Suppressor macrophage treated with lipopolysaccharide for 4 hours (primary cell): Measurements from ENCODE around the gene APC.
A peak's percentile ranks its signal among the peaks of the same experiment; 100 is the strongest.
"Not testable (repeated sequence)": the region's sequence is repeated elsewhere in the genome, so short reads cannot be mapped to it uniquely, and the experiment has no call there.

ENCODE experiments used
- DNase-seq: peaks from one replicate; pipeline ENCODE4 v3.0.0-alpha.2; 2020

APC gene

GRCh38 chr5:112860929-112861637 is 123.4 kb downstream of the APC start, which contains the start of gene SRP19:
Gene SRP19 (plus strand): TSS chr5:112861287. CDS start chr5:112861377, 90 bp downstream.
- peak; percentile 98 for DNase-seq

GRCh38 chr5:112861638-112861985 is 123.9 kb downstream of the APC start:
- DNase-seq: no peak

- no peak for DNase-seq
These were observed 124.4 kb downstream of the APC start for GRCh38 chr5:112862085-112862484.

DNA sequence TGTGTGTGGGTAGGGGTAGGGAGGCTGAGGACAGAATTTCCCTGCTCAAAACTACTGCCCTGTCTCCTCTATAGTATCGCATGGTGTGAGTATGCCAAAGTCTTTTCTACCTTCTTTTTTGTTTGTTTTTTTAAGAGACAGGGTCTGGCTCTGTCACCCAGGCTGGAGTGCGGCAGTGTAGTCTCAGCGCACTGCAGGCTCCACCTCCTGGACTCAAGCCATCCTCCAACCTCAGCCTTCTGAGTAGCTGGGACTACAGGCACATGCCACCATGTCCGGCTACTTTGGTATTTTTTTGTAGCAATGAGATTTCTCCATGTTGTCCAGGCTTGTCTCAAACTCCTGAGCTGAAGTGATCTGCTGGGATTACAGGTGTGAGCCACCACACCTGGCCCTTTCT is 125.9 kb downstream of the APC start:
- no peak for DNase-seq

- DNase-seq: no peak
These were observed 127.4 kb downstream of the APC start for GRCh38 chr5:112865128-112865527.

GRCh38 chr5:112866739-112867138 is 129.1 kb downstream of the APC start:
- DNase-seq: no peak

DNA sequence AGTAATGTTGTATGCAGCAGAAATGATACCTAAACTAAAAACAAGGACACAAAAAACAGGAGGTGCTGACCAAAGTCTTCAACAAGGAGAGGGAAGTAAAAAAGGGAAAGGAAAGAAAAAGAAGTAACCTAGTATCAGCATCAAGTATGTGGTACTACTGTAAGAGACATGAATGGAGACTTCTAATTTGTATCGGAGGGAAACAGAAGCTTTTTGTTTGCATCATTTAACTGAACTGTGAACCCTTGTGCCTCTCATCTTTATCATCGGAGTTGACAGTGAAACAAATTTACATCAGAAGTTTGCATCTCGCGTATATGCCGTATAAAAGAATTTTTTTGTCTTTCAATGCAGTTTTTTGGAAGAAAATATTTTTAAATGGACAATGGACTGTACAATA is 129.7 kb downstream of the APC start:
- DNase-seq: no peak

- no peak for DNase-seq
These were observed 132.3 kb downstream of the APC start for GRCh38 chr5:112869948-112870347.

DNA sequence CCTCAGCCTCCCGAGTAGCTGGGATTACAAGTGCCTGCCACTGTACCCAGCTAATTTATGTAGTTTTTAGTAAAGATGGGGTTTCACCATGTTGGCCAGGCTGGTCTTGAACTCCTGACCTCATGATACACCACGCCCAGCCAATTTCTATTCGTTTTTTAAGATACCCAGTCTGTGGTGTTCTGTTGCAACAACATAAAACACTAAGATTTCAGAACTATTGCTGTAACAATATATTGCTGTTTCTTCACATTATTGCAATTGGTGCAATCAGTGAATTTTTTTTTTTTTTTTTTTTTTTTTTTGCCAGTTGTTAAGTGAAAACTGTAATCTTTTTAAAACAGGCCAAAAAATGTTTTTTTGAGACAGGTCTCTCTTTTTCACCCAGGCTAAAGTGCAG is 133.3 kb downstream of the APC start:
- no peak for DNase-seq

DNA sequence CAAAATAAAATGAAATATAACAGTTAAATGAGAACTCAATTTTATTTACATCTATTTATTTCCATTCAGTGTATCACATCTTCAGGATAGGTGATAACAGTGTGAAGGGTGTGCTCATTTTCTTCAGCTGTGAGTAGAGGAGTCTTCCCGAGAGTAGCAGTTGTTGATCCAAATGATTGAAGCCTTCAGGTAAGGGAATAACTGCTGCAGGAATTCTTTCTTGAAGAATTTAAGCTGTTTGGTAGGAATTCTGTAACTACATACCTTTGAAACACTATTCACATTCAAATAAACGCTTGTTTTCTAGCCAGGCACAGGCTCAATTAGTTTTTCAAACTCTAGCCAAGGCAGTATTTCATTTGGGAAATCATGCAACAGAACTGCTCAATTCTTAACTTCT is 138.7 kb downstream of the APC start:
- DNase-seq: no peak

GRCh38 chr5:112878101-112878500 is 140.4 kb downstream of the APC start:
- no peak for DNase-seq

DNA sequence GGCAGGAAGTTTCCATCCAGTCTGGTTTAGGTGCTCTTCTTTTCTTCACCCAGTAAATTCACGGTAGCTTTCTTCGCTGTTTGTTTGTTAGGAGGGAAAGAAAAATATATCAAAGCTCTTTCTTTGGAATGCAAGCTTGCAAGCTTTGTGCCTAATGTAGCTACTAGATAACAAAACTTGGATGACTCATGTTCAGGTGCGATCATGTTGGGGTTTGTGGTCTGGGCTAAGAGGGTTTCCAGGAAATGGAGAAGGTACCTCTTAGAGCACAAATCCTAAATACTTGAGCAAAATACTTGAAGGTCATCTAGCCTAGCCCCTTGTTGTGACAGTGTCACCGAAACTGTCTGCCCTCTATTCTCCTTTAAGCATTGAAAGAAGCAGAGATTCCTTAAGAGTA is 141.1 kb downstream of the APC start:
- DNase-seq: no peak

DNA sequence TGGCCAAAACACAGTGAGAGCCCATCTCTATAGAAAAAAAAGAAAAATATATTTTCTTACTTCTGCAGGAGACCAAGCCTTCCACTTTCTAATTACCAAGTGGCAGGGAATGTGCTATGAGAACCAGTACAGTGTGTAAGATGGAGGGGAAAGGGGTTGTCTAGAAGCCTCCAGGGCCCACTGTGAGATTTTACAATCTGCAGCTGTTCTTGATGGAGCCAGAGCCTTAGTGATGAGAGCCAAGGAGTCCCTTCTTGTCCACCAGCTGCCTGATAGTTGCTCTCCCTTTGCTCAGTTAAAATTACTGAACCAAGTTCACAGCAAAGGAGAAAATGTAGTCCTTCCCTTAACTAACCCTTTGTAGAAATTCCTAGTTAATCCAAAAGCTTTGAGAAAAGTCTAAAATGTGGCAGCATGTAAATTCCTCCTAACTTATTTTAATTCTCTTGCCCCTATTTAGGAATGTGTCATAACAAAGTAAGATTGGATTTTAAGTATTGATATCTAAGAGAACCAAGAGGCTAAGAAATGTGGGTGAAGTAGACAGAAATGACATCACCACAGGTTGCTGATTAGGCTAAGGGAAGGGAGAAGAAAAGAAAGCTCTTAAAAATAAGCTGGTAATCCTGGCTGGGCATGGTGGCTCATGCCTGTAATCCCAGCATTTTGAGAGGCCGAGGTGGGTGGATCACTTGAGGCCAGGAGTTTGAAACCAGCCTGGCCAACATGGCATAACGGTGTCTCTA is 142.7 kb downstream of the APC start:
- no peak for DNase-seq

GRCh38 chr5:112883192-112883591 is 145.5 kb downstream of the APC start:
- no peak for DNase-seq

DNA sequence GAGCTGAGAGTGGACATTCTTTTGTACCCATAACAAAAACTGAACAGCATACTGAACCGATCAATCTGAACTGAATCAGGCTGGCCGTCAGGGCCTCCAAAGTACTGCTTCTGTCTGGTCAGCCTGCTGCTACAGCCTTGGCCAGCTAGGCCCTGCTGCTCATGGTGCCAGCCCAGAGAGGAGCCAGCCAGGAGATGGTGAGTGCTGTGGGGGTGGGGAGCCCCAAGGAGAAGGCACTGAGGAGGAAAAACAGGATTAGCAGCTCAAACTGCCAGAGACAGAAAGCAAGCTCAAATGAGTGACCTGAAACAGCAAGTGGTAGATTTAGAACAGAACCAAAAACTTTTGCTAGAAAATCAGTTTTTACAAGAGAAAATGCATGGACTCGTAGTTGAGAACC is 147.3 kb downstream of the APC start:
- no peak for DNase-seq

DNA sequence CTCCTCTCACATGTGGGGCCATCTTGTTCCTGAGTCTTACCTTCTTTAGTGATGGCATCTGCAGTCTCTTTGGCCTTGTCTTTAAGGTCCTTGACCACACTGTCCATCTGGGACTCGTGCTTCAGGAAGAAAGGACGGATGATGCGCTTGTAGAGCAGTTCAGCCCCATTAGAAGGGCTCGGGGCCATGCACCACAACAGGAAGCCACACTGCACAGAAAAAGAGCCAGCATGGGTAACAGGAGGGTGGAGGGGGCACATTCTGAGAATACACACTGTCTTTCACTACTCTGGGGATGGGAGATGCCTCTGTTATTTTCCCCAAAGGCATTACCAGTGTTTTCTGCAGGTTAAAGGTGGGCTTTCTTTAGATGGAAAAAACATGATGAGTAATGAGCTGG is 149.3 kb downstream of the APC start:
- no peak for DNase-seq

- not testable (repeated sequence) for DNase-seq
These were observed 154.4 kb downstream of the APC start for GRCh38 chr5:112892066-112892465.

DNA sequence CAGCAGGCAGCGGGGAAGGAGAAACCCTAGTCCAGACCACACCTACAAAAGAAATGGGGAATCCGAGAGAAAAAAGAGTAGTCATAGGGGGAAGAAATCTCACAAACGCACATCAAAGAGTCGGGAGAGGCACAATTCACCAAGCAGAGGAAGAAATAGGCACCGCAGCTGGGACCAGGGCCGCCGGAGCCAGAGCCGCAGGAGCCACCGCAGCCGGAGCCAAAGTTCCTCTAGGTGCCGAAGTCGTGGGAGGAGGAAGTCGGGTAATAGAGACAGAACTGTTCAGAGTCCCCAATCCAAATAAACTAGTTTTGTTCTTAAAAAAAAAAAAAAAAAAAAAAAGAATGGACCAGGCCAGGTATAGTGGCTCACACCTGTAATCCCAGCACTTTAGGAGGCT is 155.1 kb downstream of the APC start:
- DNase-seq: no peak

DNA sequence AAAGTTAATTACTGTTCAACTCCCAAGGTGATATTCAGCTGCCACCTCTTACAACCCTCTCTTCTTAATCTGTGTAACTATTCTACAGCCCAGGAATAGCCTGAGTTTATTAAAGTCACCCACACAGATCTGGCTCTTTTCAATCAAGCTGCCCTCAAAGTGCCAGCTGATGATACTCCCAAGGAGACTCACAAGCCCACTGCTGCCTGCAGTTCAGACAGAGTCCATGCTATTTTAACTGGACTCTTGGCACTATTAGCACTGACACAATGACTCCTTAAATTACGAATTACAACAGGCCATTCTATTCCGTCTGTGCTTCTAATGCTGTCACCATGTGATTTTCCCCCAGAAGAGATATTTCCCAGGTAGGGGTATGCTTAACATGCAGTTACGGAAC is 158.0 kb downstream of the APC start:
- no peak for DNase-seq
